Trophoblast cell (in vitro differentiated cells and primary cell): Measurements from ENCODE around the gene U2AF1L4.

Experiments
- DNase-seq, 2 donors: peaks; one replicate each; pipeline ENCODE4 v3.0.0-alpha.2; 2016
- H2AFZ ChIP-seq: 2 replicates; pipeline ENCODE4 v1.6.1; 2013; ENCODE audit warnings: low read length, moderate library complexity, mild to moderate bottlenecking; ENCODE audit not compliant: insufficient read depth, poor library complexity
- H2AK5ac ChIP-seq: 2 replicates; pipeline ENCODE4 v1.6.1; 2013; ENCODE audit warnings: mild to moderate bottlenecking, low read length
- H2BK120ac ChIP-seq: 2 replicates; pipeline ENCODE4 v1.6.1; 2013; ENCODE audit warnings: low read length, mild to moderate bottlenecking, moderate library complexity; ENCODE audit not compliant: insufficient read depth, poor library complexity
- H2BK12ac ChIP-seq: 2 replicates; pipeline ENCODE4 v1.6.1; 2013; ENCODE audit warnings: mild to moderate bottlenecking, low read length, moderate library complexity
- H2BK5ac ChIP-seq: 2 replicates; pipeline ENCODE4 v1.6.1; 2013; ENCODE audit warnings: low read length, low read depth, moderate library complexity, mild to moderate bottlenecking; ENCODE audit not compliant: poor library complexity
- H3K14ac ChIP-seq: 2 replicates; pipeline ENCODE4 v1.6.1; 2013; ENCODE audit warnings: mild to moderate bottlenecking, low read length
- H3K18ac ChIP-seq: 2 replicates; pipeline ENCODE4 v1.6.1; 2013; ENCODE audit warnings: mild to moderate bottlenecking, low read length
- H3K23ac ChIP-seq: 2 replicates; pipeline ENCODE4 v1.6.1; 2013; ENCODE audit warnings: low read length
- H3K27ac ChIP-seq: 2 replicates; pipeline ENCODE4 v1.5.1; 2013; ENCODE audit warnings: low read depth, mild to moderate bottlenecking, inconsistent platforms, low read length, moderate library complexity
- H3K27me3 ChIP-seq: 2 replicates; pipeline ENCODE4 v1.6.1; 2013; ENCODE audit warnings: inconsistent platforms, mild to moderate bottlenecking, low read length, moderate library complexity; ENCODE audit not compliant: insufficient read depth
- H3K36me3 ChIP-seq, 2 experiments: 1 replicate in 1 of 2; 2 replicates in 1 of 2; pipeline ENCODE4 v1.6.1; 2013; ENCODE audit warnings: low read length in 2 of 2, mild to moderate bottlenecking in 2 of 2, moderate library complexity in 1 of 2; ENCODE audit not compliant: insufficient read depth in 2 of 2, control insufficient read depth in 1 of 2
- H3K4ac ChIP-seq: 2 replicates; pipeline ENCODE4 v1.6.1; 2013; ENCODE audit warnings: low read depth, mild to moderate bottlenecking, low read length, moderate library complexity
- H3K4me1 ChIP-seq, 2 experiments: 1 replicate in 1 of 2; 2 replicates in 1 of 2; pipeline ENCODE4 v1.6.1; 2013; ENCODE audit warnings: low read length in 2 of 2, mild to moderate bottlenecking in 2 of 2, moderate library complexity in 1 of 2; ENCODE audit not compliant: insufficient read depth in 2 of 2, control insufficient read depth in 1 of 2
- H3K4me2 ChIP-seq: 2 replicates; pipeline ENCODE4 v1.6.1; 2013; ENCODE audit warnings: inconsistent platforms, mild to moderate bottlenecking, low read length, moderate library complexity
- H3K4me3 ChIP-seq: 2 replicates; pipeline ENCODE4 v1.5.1; 2013; ENCODE audit warnings: mild to moderate bottlenecking, low read depth, low read length, inconsistent platforms
- H3K79me1 ChIP-seq: one replicate; pipeline ENCODE4 v1.6.1; 2013; ENCODE audit warnings: low read length
- H3K79me2 ChIP-seq: 2 replicates; pipeline ENCODE4 v1.6.1; 2013; ENCODE audit warnings: low read length, mild to moderate bottlenecking; ENCODE audit not compliant: control insufficient read depth, insufficient read depth, poor library complexity
- H3K9ac ChIP-seq: 2 replicates; pipeline ENCODE4 v1.6.1; 2013; ENCODE audit warnings: mild to moderate bottlenecking, low read length
- H3K9me3 ChIP-seq: 2 replicates; pipeline ENCODE4 v1.6.1; 2013; ENCODE audit warnings: low read depth, mild to moderate bottlenecking, control low read depth, inconsistent platforms, low read length; ENCODE audit not compliant: insufficient read depth
- H4K12ac ChIP-seq: 2 replicates; pipeline ENCODE4 v1.6.1; 2013; ENCODE audit warnings: low read depth, mild to moderate bottlenecking, low read length, moderate library complexity
- H4K8ac ChIP-seq: 2 replicates; pipeline ENCODE4 v1.6.1; 2013; ENCODE audit warnings: low read depth, mild to moderate bottlenecking, low read length, moderate library complexity
- H4K91ac ChIP-seq: one replicate; pipeline ENCODE4 v1.6.1; 2013; ENCODE audit warnings: low read depth, mild to moderate bottlenecking, low read length, moderate library complexity
- WGBS: extraction: QIAGEN DNeasy Blood & Tissue Kit; methylation state at CpG from one replicate; pipeline ENCODE4 v1.1.7; 2013; ENCODE audit warnings: missing lambda C conversion rate; ENCODE audit not compliant: insufficient read length, insufficient coverage; ENCODE audit errors: extremely low coverage; 5-methylcytosine and 5-hydroxymethylcytosine counted together

Gene U2AF1L4

GRCh38 chr19:35791814-35792279 lies 46.6 kb upstream of the U2AF1L4 start:
- no peak overlapping the region for H2BK12ac ChIP-seq
- no peak overlapping the region for H3K4me2 ChIP-seq
- H3K14ac ChIP-seq, result no peak overlapping the region
- no peak overlapping the region for H2BK120ac ChIP-seq
- no peak overlapping the region for H4K12ac ChIP-seq
- H2AFZ ChIP-seq, result no peak overlapping the region
- H4K8ac ChIP-seq, result no peak overlapping the region
- H3K4me1 ChIP-seq, result no peaks in the 10 kb centered on the region
- H3K4ac ChIP-seq, result no peak overlapping the region
- H3K79me2 ChIP-seq, result no peaks in the 10 kb centered on the region
- H2AK5ac ChIP-seq, result no peak overlapping the region
- peaks cover 2% of the 10 kb centered on the region for H3K9me3 ChIP-seq
- no peak overlapping the region for H3K23ac ChIP-seq
- no peak overlapping the region for H3K4me3 ChIP-seq
- H3K27me3 ChIP-seq, result peaks cover 9% of the 10 kb centered on the region
- no peaks in the 10 kb centered on the region for H3K79me1 ChIP-seq
- H2BK5ac ChIP-seq, result no peak overlapping the region
- no peak overlapping the region for H3K27ac ChIP-seq
- no peak overlapping the region for H3K18ac ChIP-seq
- H3K36me3 ChIP-seq, result peaks cover 0 to 2% of the 10 kb centered on the region in 2 experiments
- no peak for DNase-seq
- no peak overlapping the region for H4K91ac ChIP-seq
- no CpG with 5 or more reads among the region's 9 CpGs for WGBS
- H3K9ac ChIP-seq, result no peak overlapping the region

- Histone ChIP-seq H2AK5ac (no peak overlapping the region), H3K4me1 (no peaks in the 10 kb centered on the region), H3K4me2 (no peak overlapping the region), H3K27ac (no peak overlapping the region), H3K18ac (no peak overlapping the region), H3K9ac (no peak overlapping the region), H3K4me3 (no peak overlapping the region), H3K4ac (no peak overlapping the region), H3K36me3 (peaks cover 0 to 2% of the 10 kb centered on the region in 2 experiments), H2AFZ (no peak overlapping the region), H2BK12ac (no peak overlapping the region), H2BK120ac (no peak overlapping the region), H3K14ac (no peak overlapping the region), H4K91ac (no peak overlapping the region), H3K79me1 (no peaks in the 10 kb centered on the region), H3K23ac (no peak overlapping the region), H4K12ac (no peak overlapping the region), H2BK5ac (no peak overlapping the region), H4K8ac (no peak overlapping the region), H3K79me2 (no peaks in the 10 kb centered on the region), H3K27me3 (peaks cover 4% of the 10 kb centered on the region), H3K9me3 (peaks cover 2% of the 10 kb centered on the region)
- DNase-seq, result no peak
- WGBS, result no CpG with 5 or more reads among the region's 20 CpGs
These were observed 46.0 kb upstream of the U2AF1L4 start for GRCh38 chr19:35790981-35791813.

- H3K36me3 ChIP-seq, result peaks cover under 1 to 3% of the 10 kb centered on the region in 2 experiments
- DNase-seq, result no peak
- WGBS, result no CpG with 5 or more reads among the region's 19 CpGs
These were observed 45.0 kb upstream of the U2AF1L4 start for GRCh38 chr19:35789978-35790944.

GRCh38 chr19:35789195-35789977 lies 44.2 kb upstream of the U2AF1L4 start:
- no peak overlapping the region for H3K4me2 ChIP-seq
- H4K8ac ChIP-seq, result no peak overlapping the region
- H2BK5ac ChIP-seq, result no peak overlapping the region
- no peak for DNase-seq
- H3K23ac ChIP-seq, result no peak overlapping the region
- no peak overlapping the region for H2BK12ac ChIP-seq
- no peaks in the 10 kb centered on the region for H3K79me1 ChIP-seq
- no peak overlapping the region for H3K27ac ChIP-seq
- no peak overlapping the region for H3K14ac ChIP-seq
- H3K18ac ChIP-seq, result no peak overlapping the region
- no peaks in the 10 kb centered on the region for H3K4me1 ChIP-seq
- peaks cover 2% of the 10 kb centered on the region for H3K9me3 ChIP-seq
- no peak overlapping the region for H3K4me3 ChIP-seq
- no peak overlapping the region for H3K4ac ChIP-seq
- no peak overlapping the region for H2AK5ac ChIP-seq
- no peaks in the 10 kb centered on the region for H3K79me2 ChIP-seq
- H2AFZ ChIP-seq, result no peak overlapping the region
- no peak overlapping the region for H4K12ac ChIP-seq
- no CpG with 5 or more reads among the region's 11 CpGs for WGBS
- no peaks in the 10 kb centered on the region for H3K27me3 ChIP-seq
- peaks cover 1 to 5% of the 10 kb centered on the region in 2 experiments for H3K36me3 ChIP-seq
- no peak overlapping the region for H3K9ac ChIP-seq
- no peak overlapping the region for H4K91ac ChIP-seq
- no peak overlapping the region for H2BK120ac ChIP-seq

More at GRCh38 chr19:35789978-35790944, 45.0 kb upstream of the U2AF1L4 start:
- H4K8ac ChIP-seq, result no peak overlapping the region
- H3K4me3 ChIP-seq, result no peak overlapping the region
- no peak overlapping the region for H3K14ac ChIP-seq
- H3K27me3 ChIP-seq, result no peaks in the 10 kb centered on the region
- H2BK12ac ChIP-seq, result no peak overlapping the region
- no peak overlapping the region for H2BK120ac ChIP-seq
- H4K91ac ChIP-seq, result no peak overlapping the region
- H3K27ac ChIP-seq, result no peak overlapping the region
- H3K9me3 ChIP-seq, result peaks cover 2% of the 10 kb centered on the region
- H3K79me2 ChIP-seq, result no peaks in the 10 kb centered on the region
- H2BK5ac ChIP-seq, result no peak overlapping the region
- no peak overlapping the region for H3K4ac ChIP-seq
- no peak overlapping the region for H2AFZ ChIP-seq
- no peak overlapping the region for H3K18ac ChIP-seq
- H3K4me2 ChIP-seq, result no peak overlapping the region
- no peaks in the 10 kb centered on the region for H3K4me1 ChIP-seq
- no peaks in the 10 kb centered on the region for H3K79me1 ChIP-seq
- no peak overlapping the region for H2AK5ac ChIP-seq
- H3K23ac ChIP-seq, result no peak overlapping the region
- H4K12ac ChIP-seq, result no peak overlapping the region
- no peak overlapping the region for H3K9ac ChIP-seq
